Natural killer cell (primary cell): ENCODE data around the gene MRI1. TPM values are rescaled to one million over a fixed set of nuclear protein-coding genes. Genes with fewer than 3 reads are reported as not detected.

Experiments
- ATAC-seq, 3 donors: fragments of 150-1000 bp in 2 of 3; fragments of 200-7000 bp in 1 of 3; cut with Tn5 transposase; 1 replicate in 1 of 3; 2 replicates in 2 of 3; pipeline ENCODE4 v1.10.0; 2021; ENCODE audit warnings: mild to moderate bottlenecking in 2 of 3, moderate library complexity in 2 of 3
- DNase-seq, 2 donors: peaks; one replicate each; pipeline versions ENCODE4 v3.0.0 to v3.0.0-alpha.2; 2013 to 2021; ENCODE audit warnings: mixed read lengths in 1 of 2
- H3K27ac ChIP-seq: one replicate; pipeline ENCODE4 v1.5.1; 2013; ENCODE audit warnings: mild to moderate bottlenecking, low read length
- H3K27me3 ChIP-seq: one replicate; pipeline ENCODE4 v1.6.1; 2013; ENCODE audit warnings: low read length; ENCODE audit not compliant: control insufficient read depth, insufficient read depth
- H3K36me3 ChIP-seq: one replicate; pipeline ENCODE4 v1.6.1; 2013; ENCODE audit warnings: low read length; ENCODE audit not compliant: control insufficient read depth, insufficient read depth
- H3K4me1 ChIP-seq: one replicate; pipeline ENCODE4 v1.6.1; 2013; ENCODE audit warnings: low read length; ENCODE audit not compliant: control insufficient read depth, insufficient read depth
- H3K4me3 ChIP-seq: one replicate; pipeline ENCODE4 v1.5.1; 2013; ENCODE audit warnings: low read length
- H3K9me3 ChIP-seq: one replicate; pipeline ENCODE4 v1.6.1; 2013; ENCODE audit warnings: low read length; ENCODE audit not compliant: control insufficient read depth, insufficient read depth
- H3K27ac Mint-ChIP-seq, 2 donors: one replicate each; pipeline ENCODE4 v1.8.0; 2022; ENCODE audit warnings: mild to moderate bottlenecking in 2 of 2, mixed read lengths in 2 of 2, moderate library complexity in 1 of 2
- H3K27me3 Mint-ChIP-seq, 2 donors: one replicate each; pipeline ENCODE4 v1.8.0; 2022; ENCODE audit warnings: low read depth in 2 of 2, mixed read lengths in 2 of 2
- H3K36me3 Mint-ChIP-seq: one replicate; pipeline ENCODE4 v1.8.0; 2022; ENCODE audit warnings: mixed read lengths
- H3K4me1 Mint-ChIP-seq, 2 donors: one replicate each; pipeline ENCODE4 v1.8.0; 2022; ENCODE audit warnings: mixed read lengths in 2 of 2
- H3K4me3 Mint-ChIP-seq: one replicate; pipeline ENCODE4 v1.8.0; 2022; ENCODE audit warnings: mild to moderate bottlenecking, moderate library complexity, mixed read lengths
- H3K9me3 Mint-ChIP-seq, 2 donors: one replicate each; pipeline ENCODE4 v1.8.0; 2022; ENCODE audit warnings: mixed read lengths in 2 of 2
- WGBS: methylation state at CpG from one replicate; pipeline ENCODE4 v1.1.7; 2013; ENCODE audit warnings: missing lambda C conversion rate; ENCODE audit not compliant: insufficient coverage; 5-methylcytosine and 5-hydroxymethylcytosine counted together
- intact Hi-C: fragments of 100-400 bp; cut with micrococcal nuclease; formaldehyde crosslinking; loops from one replicate; pipeline ENCODE4 v1.14.2; 2022
- total RNA-seq, 4 donors: library from RNA; stranded (reverse); fragments of 120-200 nt in 1 of 4; gene quantifications; one replicate each; pipeline versions ENCODE4 v1.2.3 to v1.2.4, GENCODE V29; 2013 to 2022
- TF ChIP-seq, protein P1 (sequence below): fragments of 200-600 bp; IDR thresholded peaks from one replicate; pipeline ENCODE4 v1.8.0; 2022; ENCODE audit warnings: antibody characterized with exemption

The MRI1 gene
- total RNA-seq, 3 donors from 2014 or later (not counting 1 experiment from before 2014, with no cell fraction given): 25.7 to 35.4 (median 26.7) TPM

DNA sequence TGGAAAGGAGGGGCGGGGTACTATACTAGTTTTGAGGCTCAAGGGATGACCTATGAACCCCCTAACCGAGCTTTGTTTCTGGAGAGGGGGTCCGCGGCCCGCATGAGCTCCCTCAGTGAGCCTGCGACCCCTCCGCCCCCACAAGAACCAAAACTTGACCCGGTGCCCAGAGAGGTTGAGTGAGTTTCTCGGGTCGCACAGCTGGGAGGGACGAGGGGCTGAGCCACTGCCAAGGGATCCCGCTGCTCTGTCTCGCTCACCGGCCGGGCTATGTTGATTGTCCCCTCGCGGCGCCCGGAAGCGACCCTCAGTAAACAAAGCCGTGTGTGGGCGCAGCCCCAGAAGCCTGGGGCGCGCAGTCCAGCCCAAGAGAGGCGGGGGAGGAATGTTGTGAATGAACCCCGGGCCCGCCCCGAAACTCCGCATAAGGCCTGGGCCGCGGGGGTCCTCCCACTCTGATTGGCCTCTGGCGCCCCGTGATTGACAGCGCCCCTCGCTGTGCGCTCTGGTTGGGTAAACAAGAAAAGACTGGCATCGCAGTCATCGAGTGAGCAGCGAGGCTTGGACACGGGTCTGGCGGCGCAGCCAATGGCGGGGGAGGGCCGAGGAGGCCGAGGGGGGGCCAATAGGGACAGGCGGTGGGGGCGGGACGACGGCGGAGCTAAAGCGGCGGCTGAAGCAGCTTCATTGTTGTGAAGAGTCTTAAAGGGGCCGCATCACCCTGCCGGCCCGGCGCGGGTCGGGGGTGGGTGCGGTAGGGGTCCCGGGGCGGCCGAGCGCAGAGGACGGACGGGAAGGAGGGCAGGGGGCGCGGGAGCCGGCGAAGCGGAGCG lies 30.7 kb downstream of the MRI1 start, which contains the start of gene ZSWIM4:
Gene ZSWIM4 (plus strand): TSS at position 687 of the 833 bp plus-strand sequence. CDS start 206 bp downstream, outside the sequence.
- DNase-seq: peak; percentile 90 to 92
- intact Hi-C loops: loop anchor here (1.0 kb wide), 1 partner anchor 21 kb away; the partner anchor contains the start of gene C19orf53
- H3K27ac Mint-ChIP-seq: peak within 1 kb of the TSS; percentile 87 to 98

DNA sequence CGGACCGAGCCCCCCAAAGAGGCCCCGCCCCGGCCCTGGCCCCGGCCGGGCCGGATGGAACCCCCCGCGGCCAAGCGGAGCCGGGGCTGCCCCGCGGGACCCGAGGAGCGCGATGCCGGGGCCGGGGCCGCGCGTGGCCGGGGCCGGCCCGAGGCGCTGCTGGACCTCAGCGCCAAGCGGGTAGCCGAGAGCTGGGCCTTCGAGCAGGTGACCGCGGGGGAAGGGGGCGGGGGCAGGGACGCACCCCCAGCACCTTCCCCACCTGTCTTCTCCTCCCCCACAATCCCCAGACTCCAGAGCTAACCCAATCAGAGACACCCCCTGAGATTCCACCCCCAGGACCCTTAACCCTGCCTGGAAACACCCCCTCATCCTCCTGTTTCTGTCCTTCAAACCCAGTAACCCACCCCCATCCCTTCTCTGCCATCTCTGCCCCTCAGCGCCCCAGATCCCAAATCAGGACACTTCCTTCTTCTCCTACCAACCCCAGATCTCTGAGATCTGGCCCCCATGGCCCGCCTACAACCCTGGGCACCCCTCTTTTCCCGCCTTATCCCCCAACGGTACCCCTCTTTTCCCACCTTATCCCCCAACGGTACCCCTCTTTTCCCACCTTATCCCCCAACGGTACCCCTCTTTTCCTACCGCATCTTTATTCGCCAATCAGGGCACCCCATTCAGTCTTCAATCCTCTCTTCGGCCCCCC lies 31.4 kb downstream of the MRI1 start:
- Mint-ChIP-seq H3K36me3 (no peaks in the 10 kb centered on the region), H3K4me3 (peak overlapping the region; percentile 89), H3K27me3 (no peaks in the 10 kb centered on the region), H3K4me1 (peaks cover 18 to 29% of the 10 kb centered on the region in 2 donors), H3K9me3 (no peaks in the 10 kb centered on the region), H3K27ac (peak overlapping the region; percentile 59 to 98)
- intact Hi-C loops: loop anchor here (1.0 kb wide), 1 partner anchor 21 kb away; the partner anchor contains the start of gene C19orf53
- DNase-seq: peak in 1 of 2 donors; percentile 41
- H3K4me1 ChIP-seq: peaks cover 25% of the 10 kb centered on the region
- peak; percentile 17 to 34 (median 22) for ATAC-seq
- no peaks in the 10 kb centered on the region for H3K36me3 ChIP-seq
- 2% methylated on average over 42 of the region's 42 CpGs for WGBS
- no peaks in the 10 kb centered on the region for H3K9me3 ChIP-seq
- peak overlapping the region; percentile 69 for H3K4me3 ChIP-seq
- no peaks in the 10 kb centered on the region for H3K27me3 ChIP-seq
- TF ChIP-seq, protein P1, sequence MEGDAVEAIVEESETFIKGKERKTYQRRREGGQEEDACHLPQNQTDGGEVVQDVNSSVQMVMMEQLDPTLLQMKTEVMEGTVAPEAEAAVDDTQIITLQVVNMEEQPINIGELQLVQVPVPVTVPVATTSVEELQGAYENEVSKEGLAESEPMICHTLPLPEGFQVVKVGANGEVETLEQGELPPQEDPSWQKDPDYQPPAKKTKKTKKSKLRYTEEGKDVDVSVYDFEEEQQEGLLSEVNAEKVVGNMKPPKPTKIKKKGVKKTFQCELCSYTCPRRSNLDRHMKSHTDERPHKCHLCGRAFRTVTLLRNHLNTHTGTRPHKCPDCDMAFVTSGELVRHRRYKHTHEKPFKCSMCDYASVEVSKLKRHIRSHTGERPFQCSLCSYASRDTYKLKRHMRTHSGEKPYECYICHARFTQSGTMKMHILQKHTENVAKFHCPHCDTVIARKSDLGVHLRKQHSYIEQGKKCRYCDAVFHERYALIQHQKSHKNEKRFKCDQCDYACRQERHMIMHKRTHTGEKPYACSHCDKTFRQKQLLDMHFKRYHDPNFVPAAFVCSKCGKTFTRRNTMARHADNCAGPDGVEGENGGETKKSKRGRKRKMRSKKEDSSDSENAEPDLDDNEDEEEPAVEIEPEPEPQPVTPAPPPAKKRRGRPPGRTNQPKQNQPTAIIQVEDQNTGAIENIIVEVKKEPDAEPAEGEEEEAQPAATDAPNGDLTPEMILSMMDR: no peak
- H3K27ac ChIP-seq: peak overlapping the region; percentile 44

More for the DNA sequence above, 30.7 kb downstream of the MRI1 start, which contains the start of gene ZSWIM4:
- under 1% methylated on average over 71 of the region's 71 CpGs for WGBS
- H3K27me3 Mint-ChIP-seq: no peaks in the 10 kb centered on the region
- peak; percentile 88 to 96 (median 91) for ATAC-seq
- no peaks in the 10 kb centered on the region for H3K36me3 ChIP-seq
- H3K36me3 Mint-ChIP-seq: no peaks in the 10 kb centered on the region
- no peaks in the 10 kb centered on the region for H3K9me3 Mint-ChIP-seq
- H3K9me3 ChIP-seq: no peaks in the 10 kb centered on the region
- peak within 1 kb of the TSS; percentile 69 for H3K4me3 ChIP-seq
- TF ChIP-seq, protein P1: no peak
- H3K4me3 Mint-ChIP-seq: peak within 1 kb of the TSS; percentile 94
- H3K4me1 Mint-ChIP-seq: peaks cover 26 to 36% of the 10 kb centered on the region in 2 donors
- H3K27ac ChIP-seq: peak within 1 kb of the TSS; percentile 68
- peaks cover 32% of the 10 kb centered on the region for H3K4me1 ChIP-seq
- H3K27me3 ChIP-seq: no peaks in the 10 kb centered on the region

DNA sequence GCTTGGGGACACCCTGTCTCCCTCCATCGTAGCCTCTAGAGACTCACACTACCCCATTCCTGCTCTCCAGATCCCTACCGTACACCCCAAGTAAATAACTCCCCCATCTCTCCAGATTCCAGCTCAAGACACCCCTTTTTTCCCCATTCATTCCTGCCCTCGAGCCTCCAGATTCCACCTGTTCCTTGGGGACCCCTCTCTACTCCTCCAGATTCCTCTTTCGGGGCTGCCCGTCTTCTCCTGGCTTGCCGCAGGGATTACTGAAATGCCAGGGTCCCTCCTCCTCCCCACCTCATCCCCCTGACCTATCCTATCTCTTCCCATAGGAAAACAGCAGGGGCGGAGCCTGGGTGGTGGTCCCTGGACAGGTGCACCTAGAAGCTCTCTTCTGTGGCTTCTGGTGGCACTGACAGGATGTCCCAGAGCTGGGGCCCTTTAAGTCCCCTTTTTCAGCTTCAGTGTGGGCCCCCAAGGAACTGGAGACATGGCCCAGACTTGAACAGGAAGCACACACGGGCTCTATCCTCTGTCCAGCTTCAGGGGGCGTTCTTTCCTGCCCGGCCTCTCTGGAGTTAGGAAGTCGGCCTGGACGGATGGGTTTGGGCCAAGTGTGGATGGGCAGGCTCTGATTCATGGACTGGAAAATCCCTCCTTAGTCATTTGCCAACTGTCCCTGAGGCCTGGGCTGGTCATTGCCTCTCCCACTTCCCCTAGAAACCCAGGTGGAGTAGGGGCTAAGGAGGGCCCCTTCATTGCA lies 32.2 kb downstream of the MRI1 start:
- Mint-ChIP-seq H3K4me3 (peak overlapping the region; percentile 89), H3K27ac (peak overlapping the region; percentile 59 to 98), H3K9me3 (no peaks in the 10 kb centered on the region), H3K4me1 (peaks cover 18 to 35% of the 10 kb centered on the region in 2 donors), H3K36me3 (no peaks in the 10 kb centered on the region), H3K27me3 (no peaks in the 10 kb centered on the region)
- Histone ChIP-seq H3K36me3 (no peaks in the 10 kb centered on the region), H3K9me3 (no peaks in the 10 kb centered on the region), H3K4me3 (peak overlapping the region; percentile 51), H3K27ac (no peak overlapping the region), H3K27me3 (no peaks in the 10 kb centered on the region), H3K4me1 (peaks cover 25% of the 10 kb centered on the region)
- intact Hi-C loops: no loop called here
- TF ChIP-seq, protein P1: no peak
- WGBS: 29% methylated on average over 12 of the region's 12 CpGs
- ATAC-seq (no peak), DNase-seq (no peak)
